ENCODE data around the gene PDGFRB.

The PDGFRB gene

GRCh38 chr5:150172556-150172955 is 16.9 kb upstream of the PDGFRB start:
- Histone ChIP-seq H3K27ac (no peak overlapping the region), H3K9me3 (ENCODE audit: control insufficient read depth, low read length) (no peaks in the 10 kb centered on the region), H2AFZ (no peak overlapping the region), H3K4me1 (no peaks in the 10 kb centered on the region), H3K9ac (no peak overlapping the region), H3K4me3 (ENCODE audit: low read depth, low read length) (no peak overlapping the region), H3K36me3 (ENCODE audit: control insufficient read depth, insufficient read depth, low read length) (no peaks in the 10 kb centered on the region), H3K79me2 (no peaks in the 10 kb centered on the region), H3K4me2 (ENCODE audit: low read length) (no peak overlapping the region), H3K27me3 (ENCODE audit: control insufficient read depth, insufficient read depth, low read length) (no peaks in the 10 kb centered on the region)
- no peak for TF ChIP-seq CTCF (IDR thresholded peaks at IDR 0.05)

GRCh38 chr5:150172145-150172544 is 16.5 kb upstream of the PDGFRB start:
- Histone ChIP-seq H3K27ac (no peak overlapping the region), H3K36me3 (ENCODE audit: control insufficient read depth, insufficient read depth, low read length) (no peaks in the 10 kb centered on the region), H3K4me2 (ENCODE audit: low read length) (no peak overlapping the region), H3K9me3 (ENCODE audit: control insufficient read depth, low read length) (no peaks in the 10 kb centered on the region), H3K9ac (no peak overlapping the region), H2AFZ (no peak overlapping the region), H3K4me3 (ENCODE audit: low read depth, low read length) (no peak overlapping the region), H3K27me3 (ENCODE audit: control insufficient read depth, insufficient read depth, low read length) (no peaks in the 10 kb centered on the region), H3K4me1 (no peaks in the 10 kb centered on the region), H3K79me2 (no peaks in the 10 kb centered on the region)
- no peak for TF ChIP-seq CTCF (IDR thresholded peaks at IDR 0.05)

GRCh38 chr5:150168864-150169263 is 13.2 kb upstream of the PDGFRB start:
- no peak overlapping the region for H3K4me3 ChIP-seq (ENCODE audit: low read depth, low read length)
- H3K4me2 ChIP-seq (ENCODE audit: low read length): no peak overlapping the region
- H3K4me1 ChIP-seq: no peaks in the 10 kb centered on the region
- H3K9me3 ChIP-seq (ENCODE audit: control insufficient read depth, low read length): no peaks in the 10 kb centered on the region
- H2AFZ ChIP-seq: no peak overlapping the region
- no peaks in the 10 kb centered on the region for H3K36me3 ChIP-seq (ENCODE audit: control insufficient read depth, insufficient read depth, low read length)
- TF ChIP-seq CTCF (IDR thresholded peaks at IDR 0.05): no peak
- H3K9ac ChIP-seq: no peak overlapping the region
- no peaks in the 10 kb centered on the region for H3K79me2 ChIP-seq
- no peaks in the 10 kb centered on the region for H3K27me3 ChIP-seq (ENCODE audit: control insufficient read depth, insufficient read depth, low read length)
- H3K27ac ChIP-seq: no peak overlapping the region

- Histone ChIP-seq H3K4me2 (ENCODE audit: low read length) (no peak overlapping the region), H3K79me2 (no peaks in the 10 kb centered on the region), H3K27ac (no peak overlapping the region), H3K4me3 (ENCODE audit: low read depth, low read length) (no peak overlapping the region), H2AFZ (no peak overlapping the region), H3K27me3 (ENCODE audit: control insufficient read depth, insufficient read depth, low read length) (no peaks in the 10 kb centered on the region), H3K9ac (no peak overlapping the region), H3K9me3 (ENCODE audit: control insufficient read depth, low read length) (no peaks in the 10 kb centered on the region), H3K36me3 (ENCODE audit: control insufficient read depth, insufficient read depth, low read length) (no peaks in the 10 kb centered on the region), H3K4me1 (no peaks in the 10 kb centered on the region)
- TF ChIP-seq CTCF (IDR thresholded peaks at IDR 0.05): no peak
Observed at GRCh38 chr5:150167908-150168307, 12.3 kb upstream of the PDGFRB start.

GRCh38 chr5:150167512-150167850 is 11.8 kb upstream of the PDGFRB start:
- Histone ChIP-seq H3K4me1 (no peaks in the 10 kb centered on the region), H3K4me3 (ENCODE audit: low read depth, low read length) (no peak overlapping the region), H3K36me3 (ENCODE audit: control insufficient read depth, insufficient read depth, low read length) (no peaks in the 10 kb centered on the region), H2AFZ (no peak overlapping the region), H3K27me3 (ENCODE audit: control insufficient read depth, insufficient read depth, low read length) (no peaks in the 10 kb centered on the region), H3K4me2 (ENCODE audit: low read length) (no peak overlapping the region), H3K9me3 (ENCODE audit: control insufficient read depth, low read length) (no peaks in the 10 kb centered on the region), H3K9ac (no peak overlapping the region), H3K27ac (no peak overlapping the region), H3K79me2 (no peaks in the 10 kb centered on the region)
- no peak for TF ChIP-seq CTCF (IDR thresholded peaks at IDR 0.05)

Measured in parathyroid adenoma (tissue), 2 donors.